ENCODE results near the gene BID.

Gene BID

GRCh38 chr22:17802822-17803221 is 28.6 kb upstream of the BID start:
- no peak for DNase-seq

DNA sequence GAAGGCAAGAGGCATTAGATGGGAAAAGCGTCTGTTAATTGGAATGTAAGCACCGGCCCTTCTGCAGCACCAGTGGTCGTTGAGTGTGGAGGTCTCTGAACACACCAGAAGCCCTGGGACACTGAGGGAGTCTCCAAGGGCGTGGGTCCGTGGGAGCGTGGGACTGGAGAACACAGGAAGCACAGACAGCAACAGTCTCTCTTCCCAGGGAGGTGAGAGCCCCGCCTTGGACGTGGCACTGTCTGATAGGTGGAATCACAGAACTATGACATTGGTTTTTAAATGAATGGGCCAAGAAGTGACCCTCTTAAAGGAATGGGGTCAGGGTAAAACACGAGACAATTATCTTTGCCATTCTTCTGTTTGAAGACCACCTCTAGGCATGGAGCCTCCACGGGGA is 28.1 kb upstream of the BID start:
- no peak for DNase-seq

DNA sequence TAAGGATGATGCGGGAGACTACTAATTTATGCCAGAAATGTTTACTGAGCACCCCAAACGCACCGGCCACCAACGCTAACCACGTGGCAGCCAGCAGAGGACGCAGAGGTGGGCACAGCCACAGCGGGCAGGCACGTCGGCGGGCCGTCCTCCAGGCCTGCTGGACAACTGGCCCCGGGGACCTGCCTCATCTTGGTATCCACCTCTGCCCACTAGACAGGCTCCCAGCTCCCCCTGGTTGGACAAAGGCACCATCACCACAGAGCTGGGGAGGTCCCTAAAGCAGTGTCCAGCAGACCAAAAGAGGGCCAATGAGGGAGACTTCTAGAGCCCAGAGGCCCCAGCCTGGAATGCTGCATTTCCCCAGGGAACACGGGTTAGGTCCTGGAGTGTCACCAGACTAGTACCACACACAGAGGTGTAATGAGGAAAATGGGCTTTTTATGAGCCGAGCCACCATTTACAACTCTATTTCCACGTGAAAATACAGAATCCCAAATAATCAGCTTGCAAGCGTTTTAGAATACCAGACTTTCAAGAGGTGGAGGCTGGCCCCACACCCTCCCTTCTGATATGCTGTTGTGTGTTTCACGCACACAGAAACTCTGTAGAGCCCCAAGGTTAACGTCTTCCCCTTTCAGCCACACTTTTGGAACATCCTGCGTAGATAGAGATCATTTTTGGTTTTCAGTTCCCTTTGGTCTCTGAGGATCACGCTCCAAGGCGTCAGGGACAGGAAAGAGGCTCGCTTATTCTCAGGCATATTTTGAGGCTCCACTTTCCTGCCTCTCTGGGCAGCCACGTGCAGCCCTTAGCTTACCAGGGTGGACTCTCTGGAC is 23.7 kb upstream of the BID start:
- DNase-seq = no peak

DNA sequence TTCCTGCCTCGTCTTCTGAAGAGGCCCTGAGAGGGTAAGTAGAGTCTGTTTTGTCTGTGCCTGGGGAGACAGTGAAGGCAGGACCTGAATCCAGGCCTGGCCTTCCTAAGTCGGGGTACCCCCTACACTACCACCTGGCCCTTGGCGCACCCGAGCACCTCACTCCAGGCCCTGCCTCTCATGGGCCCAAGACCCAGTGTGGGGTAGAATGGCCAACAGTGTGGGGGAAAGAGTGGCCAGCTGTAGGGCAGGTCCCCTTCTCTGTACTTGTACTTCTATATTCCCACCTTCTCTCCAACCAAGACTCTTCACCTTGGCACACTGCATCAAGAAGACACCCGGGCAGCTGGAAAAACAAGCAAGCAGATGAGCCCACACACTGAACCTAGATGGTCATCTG is 22.4 kb upstream of the BID start:
- DNase-seq = no peak

DNA sequence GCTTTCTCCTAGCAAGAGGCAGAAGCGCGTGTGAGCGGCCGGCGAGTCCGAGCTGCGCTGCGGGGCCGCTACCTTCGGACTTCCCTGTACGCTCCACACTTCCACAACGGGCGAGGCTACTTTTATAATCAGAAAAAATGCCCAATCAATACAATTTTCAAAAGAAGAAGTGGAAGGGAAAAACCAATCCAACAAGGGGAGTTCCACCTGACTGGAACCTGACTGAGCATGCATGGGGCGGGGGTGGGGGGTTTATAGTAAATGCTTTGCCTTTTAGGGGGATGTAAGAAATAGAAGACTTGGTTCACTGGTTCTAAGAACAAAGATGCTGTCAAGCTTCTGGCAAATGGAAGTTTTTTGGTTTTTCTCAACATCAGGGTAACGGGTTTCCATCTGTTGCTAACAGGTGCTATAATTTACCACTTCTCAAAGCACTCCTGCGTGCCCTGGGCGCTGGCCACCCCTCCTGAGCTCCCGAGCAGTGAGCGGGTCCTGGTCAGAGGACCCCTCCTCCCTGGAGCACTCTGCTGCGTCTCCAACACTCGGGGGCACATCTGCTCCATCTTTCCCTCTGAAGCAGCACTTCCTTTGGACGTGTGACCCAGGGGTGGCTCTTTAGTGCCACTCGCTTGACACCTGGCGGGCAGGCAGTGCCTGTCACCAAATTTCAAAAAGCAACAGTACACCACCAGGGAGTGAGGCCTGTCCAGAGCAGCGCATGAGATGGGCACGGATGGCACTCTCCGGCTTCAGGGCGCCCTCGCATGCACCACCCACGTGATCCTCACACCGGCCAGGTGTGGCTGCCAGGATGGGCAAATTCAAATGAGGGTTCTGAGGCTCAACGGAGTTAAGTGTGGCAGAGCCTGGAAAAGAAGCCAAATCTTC is 21.6 kb upstream of the BID start:
- DNase-seq = no peak

DNA sequence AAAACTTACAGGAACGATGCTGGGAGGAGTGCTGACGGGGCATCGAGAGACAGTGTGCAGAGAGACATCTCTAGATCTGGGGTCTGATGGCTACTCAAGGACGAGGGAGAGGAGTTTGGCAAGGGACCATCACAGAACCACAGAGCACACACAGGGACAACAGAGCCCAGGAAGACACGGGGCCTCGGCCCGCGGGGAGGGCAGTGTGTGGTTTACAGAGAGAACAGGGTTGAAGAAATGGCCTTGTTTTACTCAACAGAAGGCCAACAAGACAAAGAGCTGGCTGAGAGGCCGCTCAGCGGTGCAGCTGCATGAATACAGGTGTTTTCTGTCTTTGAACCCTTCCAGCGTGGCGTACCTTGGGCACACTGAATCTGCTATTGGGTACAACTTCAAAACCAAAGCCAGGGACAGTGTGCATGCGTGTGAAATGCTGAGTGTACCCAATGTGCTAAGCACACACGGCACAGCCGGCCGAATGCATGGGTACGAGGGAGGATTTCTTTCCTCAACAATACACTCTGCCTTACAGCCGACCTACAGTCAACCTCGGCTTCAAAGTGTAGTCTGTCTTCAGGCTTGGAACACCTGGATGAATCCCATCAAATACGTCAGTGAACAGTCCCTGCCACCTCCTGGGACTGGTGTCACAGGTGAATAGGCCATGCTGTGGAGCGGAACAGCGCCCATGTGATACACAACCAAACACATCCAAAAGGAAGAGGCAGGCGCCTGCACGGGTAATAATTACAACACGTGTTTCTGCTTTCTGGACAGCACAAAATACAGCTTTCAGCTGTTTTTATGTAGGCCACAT is 20.7 kb upstream of the BID start:
- DNase-seq = no peak

DNA sequence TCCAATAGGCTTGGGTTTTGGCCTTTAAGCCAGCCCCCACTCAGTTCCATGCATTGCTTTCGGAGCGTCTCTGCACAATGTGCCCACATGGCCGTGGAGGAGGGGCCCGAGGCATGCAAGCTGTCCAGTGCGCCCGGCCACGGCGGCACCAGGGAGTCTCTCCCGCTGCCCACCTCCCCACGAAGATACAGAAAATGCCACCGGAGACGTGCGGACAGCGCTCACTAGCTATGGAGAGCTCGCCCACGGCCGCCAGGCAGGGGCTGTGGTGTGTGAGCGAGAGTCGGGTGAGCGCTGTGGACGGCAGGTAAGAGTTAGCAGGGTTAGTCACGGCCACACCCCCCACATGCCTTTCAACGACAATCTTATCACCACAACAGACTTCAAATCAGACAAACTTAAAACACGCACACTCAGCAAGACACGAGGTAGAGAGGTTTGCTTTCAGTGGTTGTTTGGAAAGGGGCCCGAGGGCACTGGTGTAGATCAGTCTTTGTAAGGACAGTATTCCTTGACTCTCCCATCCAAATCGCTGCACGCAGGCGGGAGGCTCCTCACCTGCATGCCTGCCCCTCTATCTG is 18.7 kb upstream of the BID start:
- no peak for DNase-seq

DNA sequence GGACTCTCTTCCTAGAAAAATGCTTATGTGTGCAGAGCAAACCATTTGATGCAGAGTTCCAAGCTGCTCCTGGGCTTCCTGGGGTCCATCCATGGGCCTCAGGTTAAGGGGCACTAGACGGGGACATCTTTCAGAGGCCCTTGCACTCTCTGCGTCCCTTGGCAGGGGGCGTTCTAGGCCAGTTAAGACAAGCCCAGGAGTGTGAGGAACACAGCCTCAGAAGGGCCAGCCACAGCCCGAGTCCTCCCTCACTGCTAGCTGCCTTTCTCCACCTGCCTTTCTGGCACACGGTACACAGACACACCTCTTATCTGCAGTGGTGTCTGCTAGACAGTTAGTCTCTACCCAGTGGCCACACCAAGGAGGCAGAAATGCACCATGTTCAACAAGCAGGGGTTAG is 18.0 kb upstream of the BID start:
- no peak for DNase-seq

DNA sequence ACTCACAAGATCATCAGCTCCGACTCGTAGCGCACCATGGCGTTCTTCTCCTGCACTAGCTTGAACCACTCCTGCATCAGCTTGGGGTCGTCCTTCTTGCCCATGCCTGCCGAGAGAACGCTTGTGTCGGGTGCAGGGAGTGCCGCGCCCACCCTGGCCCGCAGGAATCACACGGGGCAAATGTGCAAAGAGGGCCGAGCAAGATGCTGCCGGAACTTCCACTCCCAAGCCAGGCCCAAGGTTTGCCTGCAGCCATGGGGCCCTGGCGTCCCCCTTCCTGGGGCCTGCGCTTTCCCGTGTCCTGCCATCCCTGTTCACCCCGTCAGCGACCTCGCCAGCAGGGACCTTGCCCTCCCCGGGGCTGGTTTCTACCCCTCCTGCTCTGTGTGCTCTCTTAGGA is 16.9 kb upstream of the BID start:
- no peak for DNase-seq

DNA sequence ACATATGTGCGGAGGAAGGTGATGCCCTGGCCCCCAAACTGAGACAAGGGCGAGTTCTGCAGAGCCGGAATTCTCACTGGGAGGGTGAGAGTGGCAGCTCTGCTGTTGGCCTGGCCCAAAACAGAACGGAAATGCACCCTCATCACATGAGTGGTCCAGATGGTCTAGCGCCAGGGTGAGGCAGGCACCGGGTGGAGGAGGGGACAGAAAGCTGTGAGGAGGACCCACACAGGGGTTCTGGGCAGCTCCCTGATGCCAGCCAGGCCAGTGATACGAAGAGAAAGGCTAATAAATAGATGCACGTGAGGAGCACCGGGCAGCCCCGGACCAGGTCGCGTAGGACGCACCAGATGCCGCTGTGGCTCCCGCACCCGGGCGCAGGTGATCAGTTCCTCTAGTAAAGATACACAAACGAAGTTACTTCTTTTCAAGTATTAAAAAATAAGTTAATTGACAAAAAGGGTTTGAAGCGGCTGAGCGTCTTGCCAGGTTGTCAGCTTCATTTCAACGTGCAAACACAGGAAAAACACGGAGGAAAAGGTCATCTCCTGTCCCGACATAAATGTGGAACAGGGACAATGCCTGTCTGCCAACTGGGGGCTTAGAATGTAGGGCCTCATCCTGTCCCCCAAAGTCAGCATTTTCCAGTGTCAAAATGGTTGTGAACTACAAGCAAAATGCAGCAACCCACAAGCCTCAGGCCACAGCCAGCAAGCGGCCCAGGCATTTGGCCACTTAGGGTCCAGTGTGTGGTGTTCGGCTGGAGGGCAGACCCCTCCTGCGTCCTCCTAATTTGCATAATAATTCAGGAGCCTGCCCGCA is 15.3 kb upstream of the BID start:
- no peak for DNase-seq

DNA sequence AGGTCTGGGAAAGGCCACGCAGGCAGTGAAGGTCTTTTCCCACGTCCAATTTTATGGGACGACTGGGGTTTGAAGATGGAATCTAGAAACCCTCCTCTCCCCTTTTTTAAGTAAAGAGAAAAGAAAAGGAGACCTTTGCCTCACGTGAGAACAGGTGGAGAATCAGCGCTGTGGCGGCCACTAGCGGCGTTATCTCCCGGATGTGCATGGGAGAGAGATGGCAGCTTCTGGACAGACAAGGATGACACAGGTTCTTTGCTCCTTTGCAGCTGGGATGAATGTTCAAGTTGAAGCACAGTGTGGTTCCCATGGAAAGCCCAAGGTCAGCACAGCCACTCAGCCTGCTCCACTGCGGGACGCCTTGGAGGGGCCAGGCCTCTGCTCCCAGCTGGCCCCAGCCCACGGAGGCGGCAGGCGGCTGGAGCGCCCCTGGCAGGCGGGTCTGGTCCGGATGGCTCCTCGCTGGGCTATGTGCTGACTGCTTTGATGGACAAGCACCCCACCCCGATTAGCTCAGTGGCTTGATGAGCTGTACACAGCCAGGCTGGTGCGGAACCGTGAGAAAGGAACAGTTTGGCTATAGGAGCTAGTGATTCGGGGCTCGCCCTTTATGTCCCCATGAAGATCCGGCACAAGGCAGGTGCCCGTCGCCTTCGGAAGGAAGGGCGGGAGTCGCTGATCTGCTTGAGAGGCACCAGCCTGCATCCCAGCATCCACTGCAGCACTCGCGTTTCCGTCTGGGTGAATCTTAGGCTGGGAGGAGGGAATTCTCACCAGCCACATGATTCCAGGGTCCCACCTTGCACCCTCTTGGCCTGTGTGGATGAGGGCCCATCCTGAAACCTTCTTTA is 14.5 kb upstream of the BID start:
- DNase-seq = no peak

DNA sequence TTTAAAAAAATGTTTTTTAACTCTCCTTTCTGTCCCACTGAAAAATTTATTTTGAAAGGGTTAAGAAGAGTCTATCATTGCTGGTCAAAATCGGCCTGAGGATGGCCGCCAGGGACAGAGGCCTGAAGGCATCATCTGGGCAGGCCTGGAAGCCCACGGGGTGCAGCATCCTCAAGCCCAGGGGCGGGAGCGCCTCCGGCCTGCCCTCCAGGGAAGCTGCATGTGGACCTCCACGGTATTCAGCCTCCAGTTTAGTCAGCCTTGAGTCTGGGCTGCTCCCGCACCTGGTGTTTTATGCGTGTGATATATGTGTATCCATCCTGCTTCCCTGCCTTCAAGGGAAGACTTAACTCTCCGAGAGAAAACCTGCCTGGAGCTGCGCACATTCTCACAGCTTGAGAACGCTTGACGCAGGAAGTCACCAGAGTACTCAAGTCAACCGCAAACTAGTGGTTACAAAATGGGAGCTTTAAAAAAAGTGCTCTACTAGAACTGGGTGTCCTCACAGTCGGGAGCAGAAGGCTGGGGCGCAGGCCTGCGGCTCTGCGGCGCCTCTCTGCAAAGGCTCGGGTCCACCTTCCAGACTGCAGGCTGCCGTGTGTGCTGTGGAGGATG is 13.6 kb upstream of the BID start:
- DNase-seq = no peak

DNA sequence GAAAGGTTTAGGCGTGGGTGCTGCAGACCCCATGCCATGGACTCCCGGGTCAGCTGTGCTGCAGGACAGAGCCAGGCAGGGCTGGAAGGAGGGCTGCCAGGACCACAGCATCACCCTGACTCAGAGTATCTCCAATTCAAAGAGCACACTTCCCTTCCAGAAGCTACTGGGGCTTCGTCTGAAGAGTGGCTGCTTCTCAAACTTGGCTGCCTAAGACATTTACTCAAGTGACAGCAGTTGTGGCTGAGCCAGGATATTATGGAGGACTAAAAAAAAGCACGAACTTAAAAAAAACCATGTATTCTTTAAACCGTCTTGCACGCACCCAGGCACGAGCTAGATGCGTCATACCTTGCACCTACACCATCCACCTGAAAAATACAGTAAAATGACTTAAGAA is 13.0 kb upstream of the BID start:
- no peak for DNase-seq

DNA sequence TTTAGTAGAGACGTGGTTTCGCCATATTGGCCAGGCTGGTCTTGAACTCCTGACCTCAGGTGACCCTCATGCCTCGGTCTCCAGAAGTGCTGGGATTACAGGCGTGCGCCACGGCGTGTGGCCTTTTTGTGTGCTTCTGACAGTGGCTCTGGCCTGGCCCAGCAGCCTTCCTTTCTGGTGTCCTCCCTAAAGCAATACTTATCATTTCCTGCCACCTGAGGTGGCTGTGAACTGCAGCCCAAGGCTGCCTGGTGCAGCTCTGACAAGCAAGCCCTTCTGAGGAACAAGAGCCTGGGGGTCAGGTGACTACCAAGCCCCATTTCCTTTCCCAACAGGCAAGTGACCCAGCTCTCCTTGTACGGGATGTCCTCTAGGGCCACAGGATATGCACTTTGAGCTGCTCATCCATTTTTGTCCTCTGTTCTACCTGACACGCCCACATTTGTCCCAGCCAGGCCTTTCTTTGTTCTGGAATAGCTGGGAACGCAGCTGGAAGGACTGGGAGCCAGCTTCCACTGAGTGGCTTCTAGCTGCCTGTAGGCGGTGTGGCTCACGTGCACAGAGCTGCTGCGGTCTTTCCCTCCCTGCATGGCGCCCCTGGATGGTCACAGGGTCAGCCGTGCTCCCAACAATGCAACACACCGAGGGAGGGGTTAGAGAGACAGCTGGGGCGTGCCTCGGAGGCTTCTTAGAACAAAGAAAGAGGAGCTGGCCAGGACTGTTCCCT is 12.3 kb upstream of the BID start:
- no peak for DNase-seq

GRCh38 chr22:17785185-17786184 is 11.2 kb upstream of the BID start:
- peak; percentile 70 to 71 for DNase-seq

DNA sequence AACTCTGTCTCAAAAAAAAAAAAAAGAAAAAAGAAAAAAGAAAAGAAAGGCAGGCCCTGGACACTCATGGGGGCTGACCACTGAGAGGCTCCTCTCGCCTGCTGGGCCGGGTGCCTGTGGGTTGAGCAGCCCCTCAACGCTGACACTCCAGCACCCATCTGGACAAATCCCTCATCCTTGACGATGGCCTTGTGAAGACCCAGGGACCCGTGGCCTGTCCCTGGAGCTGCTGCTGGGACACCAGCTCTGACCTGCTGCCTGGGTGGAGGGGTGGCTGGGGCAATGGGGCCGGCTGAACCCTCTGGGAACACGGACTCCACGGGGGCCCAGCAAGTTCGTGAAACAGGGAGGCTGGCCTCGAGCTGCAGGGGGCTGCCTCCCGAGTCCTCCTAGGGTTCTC is 10.5 kb upstream of the BID start:
- no peak for DNase-seq

DNA sequence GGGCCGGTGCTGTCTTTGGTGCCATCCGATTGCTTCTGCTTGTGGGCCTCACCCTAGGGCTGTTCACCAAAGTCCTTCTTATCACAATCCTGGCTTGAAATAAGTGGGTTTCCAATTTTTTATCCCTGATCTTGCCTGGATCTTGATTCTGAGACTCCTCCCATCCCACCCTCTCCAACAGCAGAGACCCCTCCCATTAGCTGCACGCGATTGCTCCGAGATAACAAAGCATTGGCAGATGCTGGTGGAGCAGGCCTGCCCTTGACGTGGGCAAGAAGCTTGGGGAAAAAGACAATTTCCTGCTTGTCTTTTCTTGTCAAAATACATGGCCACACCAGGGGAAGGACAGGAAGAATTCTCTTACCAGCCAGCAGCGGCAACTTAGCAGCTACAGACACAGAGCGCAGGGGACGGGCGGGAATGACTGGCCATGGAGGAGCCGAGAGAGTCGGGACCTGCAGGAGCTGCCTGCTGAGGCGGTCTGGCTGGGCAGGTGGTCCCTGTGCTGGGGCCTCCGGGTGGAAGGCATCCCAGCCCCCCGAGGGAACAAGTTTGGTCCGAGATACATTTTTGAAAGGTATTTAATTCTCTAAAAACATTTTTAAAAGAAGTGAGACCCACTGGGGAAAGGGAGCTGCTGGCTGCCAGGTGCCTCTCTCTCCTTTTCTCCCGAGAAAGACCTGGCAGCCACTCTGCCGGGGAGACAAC is 9.7 kb upstream of the BID start:
- no peak for DNase-seq

GRCh38 chr22:17783312-17783711 is 9.0 kb upstream of the BID start:
- no peak for DNase-seq

All from stimulated activated CD4-positive, alpha-beta T cell treated with anti-CD3 and anti-CD28 coated beads, Interleukin-2, amount 100 ng/mL, for 48 hours (primary cell).